Measurements from ENCODE around the gene COG6. TPM values are rescaled to one million over a fixed set of nuclear protein-coding genes. Genes with fewer than 3 reads are reported as not detected.

The COG6 gene
- total and polyA plus RNA-seq, 2 of the 13 experiments (the other 11 are each of a cell fraction or from before 2014, with no cell fraction given): 23.5 to 26.1 TPM

DNA sequence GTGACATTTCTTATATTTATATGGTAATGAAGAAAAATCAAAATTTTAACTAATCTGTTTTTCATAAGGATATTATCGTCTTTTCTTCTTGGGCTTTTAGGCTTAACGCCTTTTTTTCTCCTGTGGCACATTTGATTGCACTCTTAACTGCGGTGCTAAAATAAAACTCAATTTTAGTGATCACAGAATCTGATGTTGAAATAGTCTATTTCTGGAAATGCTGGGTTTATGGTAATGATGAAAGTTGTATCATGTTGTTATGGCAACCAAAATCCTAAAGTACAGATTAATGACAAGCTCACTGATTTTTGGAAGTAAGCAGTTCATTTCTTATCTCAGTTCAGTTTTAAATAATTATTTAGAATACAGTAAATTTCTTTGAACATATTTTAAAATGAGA is 85.3 kb downstream of the COG6 start (continued):
- TF ChIP-seq THYN1 (CRISPR knock-in tag; IDR thresholded peaks at IDR 0.05; ENCODE audit: borderline replicate concordance, low read depth) (no peak), TEAD2 (CRISPR knock-in tag; IDR thresholded peaks at IDR 0.05) (no peak), AHR (CRISPR knock-in tag; IDR thresholded peaks at IDR 0.05) (no peak), RXRA (CRISPR knock-in tag; IDR thresholded peaks at IDR 0.05) (no peak), BHLHE40 (IDR thresholded peaks at IDR 0.05; ENCODE audit: low read length) (no peak)
- TF ChIP-seq, protein P1, sequence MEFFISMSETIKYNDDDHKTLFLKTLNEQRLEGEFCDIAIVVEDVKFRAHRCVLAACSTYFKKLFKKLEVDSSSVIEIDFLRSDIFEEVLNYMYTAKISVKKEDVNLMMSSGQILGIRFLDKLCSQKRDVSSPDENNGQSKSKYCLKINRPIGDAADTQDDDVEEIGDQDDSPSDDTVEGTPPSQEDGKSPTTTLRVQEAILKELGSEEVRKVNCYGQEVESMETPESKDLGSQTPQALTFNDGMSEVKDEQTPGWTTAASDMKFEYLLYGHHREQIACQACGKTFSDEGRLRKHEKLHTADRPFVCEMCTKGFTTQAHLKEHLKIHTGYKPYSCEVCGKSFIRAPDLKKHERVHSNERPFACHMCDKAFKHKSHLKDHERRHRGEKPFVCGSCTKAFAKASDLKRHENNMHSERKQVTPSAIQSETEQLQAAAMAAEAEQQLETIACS (CRISPR knock-in tag; IDR thresholded peaks at IDR 0.05): no peak

DNA sequence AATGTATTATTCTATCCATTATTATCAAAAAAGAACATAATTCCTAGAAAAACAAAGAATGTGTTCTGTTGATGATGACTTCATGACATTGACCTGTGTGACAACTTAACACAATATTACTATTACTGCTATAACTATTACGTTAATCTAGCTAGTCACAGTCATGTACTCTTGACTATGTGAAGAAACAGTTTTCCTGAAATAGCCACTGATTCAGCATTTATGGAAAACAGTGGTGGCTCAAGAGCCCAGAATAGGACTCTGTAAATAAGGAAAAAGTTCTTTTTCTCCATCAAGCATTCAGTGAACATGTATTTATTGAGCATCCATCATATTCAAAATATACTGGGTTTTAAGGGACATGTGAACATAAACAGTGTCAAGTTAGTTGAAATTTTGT is 93.5 kb downstream of the COG6 start:
- ChIA-PET CTCF (ENCODE audit: low intra/inter-chr PET ratio, low total read pairs) (no interaction called here), POLR2A (no interaction called here)
- Histone ChIP-seq H3K4me3 (replicated peaks in 1 of 3; ENCODE audit: insufficient read depth in 1 of 3, low read depth in 2 of 3, low read length in 3 of 3) (no peak overlapping the region), H3K79me2 (ENCODE audit: insufficient read depth, low read length) (no peaks in the 10 kb centered on the region), H3K4me2 (ENCODE audit: low read depth, low read length) (no peak overlapping the region), H4K20me1 (ENCODE audit: insufficient read depth, low read length) (no peaks in the 10 kb centered on the region), H3K9ac (ENCODE audit: insufficient read depth, low read depth, low read length) (no peak overlapping the region), H3K27ac (ENCODE audit: extremely low read length, insufficient read depth, low read length) (no peak overlapping the region), H3K4me1 (ENCODE audit: insufficient read depth, low read length) (no peaks in the 10 kb centered on the region), H2AFZ (ENCODE audit: low read length) (no peak overlapping the region), H3K9me3 (ENCODE audit: low read length) (no peaks in the 10 kb centered on the region), H3K27me3 (ENCODE audit: control insufficient read depth in 1 of 2, insufficient read depth in 2 of 2, low read length in 2 of 2) (no peaks in the 10 kb centered on the region), H3K36me3 (replicated peaks in 1 of 2; ENCODE audit: control insufficient read depth in 1 of 2, insufficient read depth in 2 of 2, low read length in 2 of 2) (no peaks in the 10 kb centered on the region; a peak in 1 of 5 replicates)
- ATAC-seq: no peak
- FAIRE-seq: no peak
- intact Hi-C loops (cut with micrococcal nuclease; ENCODE audit: unreplicated experiment) (no loop called here), in situ Hi-C loops (cut with HindIII; ENCODE audit: extremely low pct_ligation_motif_present, low pct_unique_long_range_greater_than_20kb) (no loop called here)
- BruUV-seq (replicated peaks): no TSS peak
- TF ChIP-seq ZFAT (CRISPR knock-in tag; conservative IDR thresholded peaks at IDR 0.05) (no peak), ZNF24 (IDR thresholded peaks at IDR 0.05) (no peak), MIXL1 (CRISPR knock-in tag; IDR thresholded peaks at IDR 0.05) (no peak), ZSCAN25 (CRISPR knock-in tag; IDR thresholded peaks at IDR 0.05) (no peak), ZNF136 (CRISPR knock-in tag; IDR thresholded peaks at IDR 0.05; ENCODE audit: low read depth) (no peak), HMGA1 (CRISPR knock-in tag; conservative IDR thresholded peaks at IDR 0.05) (no peak), SRF (IDR thresholded peaks at IDR 0.05; ENCODE audit: low read depth, low read length) (no peak), ZNF879 (CRISPR knock-in tag; IDR thresholded peaks at IDR 0.05) (no peak), RBM39 (IDR thresholded peaks at IDR 0.05; ENCODE audit: low read depth, low read length, poor library complexity, severe bottlenecking) (no peak), MED1 (CRISPR knock-in tag; IDR thresholded peaks at IDR 0.05) (no peak), U2AF2 (IDR thresholded peaks at IDR 0.05; ENCODE audit: low read depth, low read length) (no peak), MIER3 (CRISPR knock-in tag; IDR thresholded peaks at IDR 0.05; ENCODE audit: borderline replicate concordance) (no peak), ATRX (CRISPR knock-in tag; IDR thresholded peaks at IDR 0.05; ENCODE audit: borderline replicate concordance) (no peak), GATAD2A (CRISPR knock-in tag; IDR thresholded peaks at IDR 0.05) (no peak), SIX4 (CRISPR knock-in tag; IDR thresholded peaks at IDR 0.05) (no peak), ZNF724P (CRISPR knock-in tag; IDR thresholded peaks at IDR 0.05; ENCODE audit: borderline replicate concordance) (no peak)
- TF ChIP-seq, protein P2, sequence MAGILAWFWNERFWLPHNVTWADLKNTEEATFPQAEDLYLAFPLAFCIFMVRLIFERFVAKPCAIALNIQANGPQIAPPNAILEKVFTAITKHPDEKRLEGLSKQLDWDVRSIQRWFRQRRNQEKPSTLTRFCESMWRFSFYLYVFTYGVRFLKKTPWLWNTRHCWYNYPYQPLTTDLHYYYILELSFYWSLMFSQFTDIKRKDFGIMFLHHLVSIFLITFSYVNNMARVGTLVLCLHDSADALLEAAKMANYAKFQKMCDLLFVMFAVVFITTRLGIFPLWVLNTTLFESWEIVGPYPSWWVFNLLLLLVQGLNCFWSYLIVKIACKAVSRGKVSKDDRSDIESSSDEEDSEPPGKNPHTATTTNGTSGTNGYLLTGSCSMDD (CRISPR knock-in tag; IDR thresholded peaks at IDR 0.05): no peak
- WGBS (ENCODE audit: low lambda C conversion rate): 42% methylated on average over 1 of the region's 1 CpG
- DNase-seq (ENCODE audit: low spot score): no peak

Measured in HepG2 (cell line).